Common myeloid progenitor, CD34-positive (primary cell): ENCODE data around the gene POU3F1.

Experiments
- CTCF ChIA-PET: fragments of 350-600 bp; sonication (Branson Sonifier 250); formaldehyde crosslinking; loops from one replicate; lab custom pipeline; 2021; ENCODE audit warnings: antibody characterized with exemption; lab: Charles Lee
- POLR2A ChIA-PET: fragments of 350-600 bp; sonication (Branson Sonifier 250); formaldehyde crosslinking; loops from one replicate; lab custom pipeline; 2021; ENCODE audit warnings: antibody characterized with exemption; lab: Charles Lee
- DNase-seq, 3 donors: peaks; one replicate each; pipeline versions ENCODE4 v3.0.0 to v3.0.0-alpha.2; 2013
- H3K27ac ChIP-seq, 2 experiments: 1 replicate in 1 of 2; 2 replicates in 1 of 2; pipeline ENCODE4 v1.7.0; 2013; ENCODE audit warnings: inconsistent platforms in 2 of 2, low read length in 2 of 2, mild to moderate bottlenecking in 2 of 2, low read depth in 1 of 2, moderate library complexity in 1 of 2; ENCODE audit not compliant: severe bottlenecking in 2 of 2, insufficient read depth in 1 of 2, poor library complexity in 1 of 2
- H3K27me3 ChIP-seq, 5 experiments: replicated peaks in 2 of 5; 1 replicate in 3 of 5; 2 replicates in 2 of 5; pipeline versions ENCODE4 v1.6.1 to v1.7.0; 2013; ENCODE audit warnings: low read length in 4 of 5, mild to moderate bottlenecking in 2 of 5, moderate library complexity in 2 of 5, inconsistent platforms in 1 of 5; ENCODE audit not compliant: insufficient read depth in 5 of 5, control insufficient read depth in 4 of 5
- H3K36me3 ChIP-seq, 4 experiments: 1 replicate in 2 of 4; 2 replicates in 2 of 4; pipeline versions ENCODE4 v1.6.1 to v1.7.0; 2013; ENCODE audit warnings: low read length in 3 of 4, control low read depth in 1 of 4, mild to moderate bottlenecking in 1 of 4; ENCODE audit not compliant: control insufficient read depth in 4 of 4, insufficient read depth in 4 of 4
- H3K4me1 ChIP-seq, 4 experiments: 1 replicate in 3 of 4; 2 replicates in 1 of 4; pipeline versions ENCODE4 v1.6.1 to v1.7.1; 2013; ENCODE audit warnings: low read length in 3 of 4, mild to moderate bottlenecking in 3 of 4, control low read depth in 1 of 4, inconsistent platforms in 1 of 4, moderate library complexity in 1 of 4; ENCODE audit not compliant: control insufficient read depth in 4 of 4, insufficient read depth in 4 of 4; ENCODE audit errors: control extremely low read depth in 1 of 4
- H3K4me3 ChIP-seq, 7 experiments: 1 replicate in 4 of 7; 2 replicates in 3 of 7; pipeline versions ENCODE4 v1.5.1 to v1.7.0; 2013; ENCODE audit warnings: mild to moderate bottlenecking in 7 of 7, low read length in 6 of 7, moderate library complexity in 6 of 7, inconsistent platforms in 2 of 7, low read depth in 2 of 7, control low read depth in 1 of 7; ENCODE audit not compliant: insufficient read depth in 4 of 7, control insufficient read depth in 1 of 7; ENCODE audit errors: extremely low read depth in 1 of 7
- H3K9me3 ChIP-seq, 5 experiments: 1 replicate in 4 of 5; 2 replicates in 1 of 5; pipeline versions ENCODE4 v1.6.1 to v1.7.1; 2013; ENCODE audit warnings: low read length in 4 of 5, mild to moderate bottlenecking in 2 of 5, inconsistent platforms in 1 of 5, low read depth in 1 of 5, moderate library complexity in 1 of 5; ENCODE audit not compliant: control insufficient read depth in 4 of 5, insufficient read depth in 2 of 5; ENCODE audit errors: control extremely low read depth in 1 of 5
- WGBS: methylation state at CpG from one replicate; pipeline ENCODE4 v1.1.5; 2013; ENCODE audit not compliant: insufficient coverage; 5-methylcytosine and 5-hydroxymethylcytosine counted together

POU3F1 gene

DNA sequence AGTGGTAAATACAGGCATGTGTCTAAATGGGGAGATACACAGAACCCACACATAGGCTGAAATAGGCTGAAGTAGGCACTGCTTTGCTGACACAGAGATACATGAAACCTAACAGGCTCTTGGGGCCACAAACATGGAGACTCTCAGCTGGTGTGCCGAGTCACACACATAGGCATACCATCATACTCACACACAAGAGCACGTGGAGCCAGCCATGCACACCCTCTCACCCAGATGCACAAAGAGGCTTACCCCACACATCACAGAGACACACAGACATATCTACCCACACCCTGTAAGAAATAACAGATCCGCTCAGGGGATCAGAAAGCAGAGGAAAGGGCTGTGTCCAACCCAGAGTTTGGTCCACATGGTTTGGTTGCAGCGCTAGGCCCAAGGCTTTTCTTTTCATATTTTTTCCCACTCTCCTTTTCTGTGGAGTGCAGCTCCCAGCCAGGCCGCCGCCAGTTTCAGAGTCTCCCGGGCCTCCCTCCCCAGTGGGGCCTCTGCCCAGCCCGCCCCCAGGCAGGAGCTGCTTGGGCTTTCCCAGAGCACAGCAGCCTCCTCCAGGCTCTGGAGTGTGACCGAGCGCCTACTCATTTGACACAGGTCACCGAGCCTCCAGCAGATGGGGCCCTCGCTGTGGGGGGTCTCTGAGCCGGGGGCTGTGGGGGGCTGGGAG lies 3.9 kb upstream of the POU3F1 start:
- DNase-seq, result no peak
- no peak overlapping the region for H3K27ac ChIP-seq
- peaks cover 0 to 24% (median 17%) of the 10 kb centered on the region in 4 experiments for H3K4me1 ChIP-seq
- 79% methylated on average over 13 of the region's 13 CpGs for WGBS
- CTCF ChIA-PET, result no interaction called here
- H3K4me3 ChIP-seq, result no peak overlapping the region
- peaks cover 6 to 46% (median 33%) of the 10 kb centered on the region in 5 experiments for H3K27me3 ChIP-seq
- H3K9me3 ChIP-seq, result no peaks in the 10 kb centered on the region
- H3K36me3 ChIP-seq, result no peaks in the 10 kb centered on the region
- POLR2A ChIA-PET, result no interaction called here

DNA sequence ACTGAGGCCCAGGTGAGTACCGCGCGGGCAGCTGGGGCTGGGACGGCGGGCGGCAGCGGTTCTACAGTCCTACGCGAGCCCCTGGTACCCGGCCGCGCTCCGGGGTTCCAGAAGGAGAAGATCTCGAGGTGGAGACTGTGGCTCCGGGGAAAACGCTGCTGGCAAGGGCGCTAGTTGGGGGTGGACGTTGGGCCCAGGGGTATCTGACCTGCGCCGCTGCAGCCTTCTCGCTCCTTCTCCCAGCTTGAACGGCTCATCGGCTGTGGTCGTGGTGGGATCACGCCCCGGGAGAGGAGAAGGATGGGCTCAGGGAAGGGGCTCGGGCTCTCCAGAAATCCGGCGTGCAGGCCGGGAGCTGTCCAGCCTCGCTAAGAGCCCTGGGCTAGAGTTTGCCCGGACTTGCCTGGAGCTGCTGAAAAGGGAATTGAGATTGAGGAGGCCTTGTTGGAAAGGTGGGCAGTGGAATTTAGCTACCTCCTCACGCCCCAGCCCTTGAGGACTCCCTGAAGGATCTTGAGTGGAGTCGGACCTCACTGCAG lies 1.1 kb upstream of the POU3F1 start:
- peaks cover 0 to 32% (median 25%) of the 10 kb centered on the region in 4 experiments for H3K4me1 ChIP-seq
- no peak overlapping the region for H3K27ac ChIP-seq
- H3K36me3 ChIP-seq, result no peaks in the 10 kb centered on the region
- no peak for DNase-seq
- no peaks in the 10 kb centered on the region for H3K9me3 ChIP-seq
- POLR2A ChIA-PET, result interaction anchor here (0.6 kb wide), 1 partner anchor 738 kb away, joined by 3 read pairs; no protein-coding TSS in a partner anchor
- 34% methylated on average over 33 of the region's 34 CpGs for WGBS
- H3K27me3 ChIP-seq, result peaks cover 8 to 72% (median 53%) of the 10 kb centered on the region in 5 experiments
- CTCF ChIA-PET, result interaction anchor here (1.1 to 3.2 kb wide), 5 partner anchors 9 to 59 kb away, joined by 3 to 10 read pairs (median 3); no protein-coding TSS in a partner anchor
- H3K4me3 ChIP-seq, result peak overlapping the region in 4 of 7 experiments; percentile 26 to 71 (median 59)

DNA sequence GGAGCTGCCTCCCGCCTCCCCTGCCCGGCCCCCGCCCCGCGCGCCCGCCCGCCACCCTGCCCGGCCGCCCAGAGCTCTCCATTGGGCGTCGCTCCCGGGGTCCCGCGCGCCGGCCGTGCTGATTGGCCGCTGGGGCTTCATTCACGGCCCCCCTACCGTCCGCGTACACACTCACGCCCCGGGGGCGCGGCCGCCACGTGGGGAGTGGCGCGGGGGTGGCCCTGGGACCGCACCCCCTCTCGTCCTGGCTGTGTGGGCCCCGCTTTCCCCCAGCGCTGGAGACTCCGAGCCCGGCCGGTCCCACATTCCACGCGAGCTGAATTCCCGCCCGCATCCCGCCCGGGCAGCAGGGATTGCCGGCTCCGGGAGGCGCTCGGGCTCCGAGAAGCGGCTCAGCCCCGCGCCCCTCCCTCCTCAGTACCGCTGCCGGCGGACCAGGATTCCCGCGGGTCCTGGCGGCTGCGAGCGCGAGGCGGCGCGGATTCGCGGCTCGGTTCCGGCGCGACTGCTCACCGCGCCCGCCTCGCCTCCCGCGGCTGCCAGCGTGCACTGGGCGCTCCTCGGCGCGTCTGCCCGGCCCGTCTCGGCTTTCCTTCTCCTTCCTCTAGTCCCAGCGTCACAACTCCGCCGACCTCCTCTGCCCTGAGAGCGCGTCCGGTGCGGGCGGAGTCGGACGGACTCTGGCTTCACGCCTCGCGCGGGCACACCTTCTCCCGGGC lies 450 bp upstream of the POU3F1 start:
- peak in 2 of 3 donors; percentile 69 to 79 for DNase-seq

DNA sequence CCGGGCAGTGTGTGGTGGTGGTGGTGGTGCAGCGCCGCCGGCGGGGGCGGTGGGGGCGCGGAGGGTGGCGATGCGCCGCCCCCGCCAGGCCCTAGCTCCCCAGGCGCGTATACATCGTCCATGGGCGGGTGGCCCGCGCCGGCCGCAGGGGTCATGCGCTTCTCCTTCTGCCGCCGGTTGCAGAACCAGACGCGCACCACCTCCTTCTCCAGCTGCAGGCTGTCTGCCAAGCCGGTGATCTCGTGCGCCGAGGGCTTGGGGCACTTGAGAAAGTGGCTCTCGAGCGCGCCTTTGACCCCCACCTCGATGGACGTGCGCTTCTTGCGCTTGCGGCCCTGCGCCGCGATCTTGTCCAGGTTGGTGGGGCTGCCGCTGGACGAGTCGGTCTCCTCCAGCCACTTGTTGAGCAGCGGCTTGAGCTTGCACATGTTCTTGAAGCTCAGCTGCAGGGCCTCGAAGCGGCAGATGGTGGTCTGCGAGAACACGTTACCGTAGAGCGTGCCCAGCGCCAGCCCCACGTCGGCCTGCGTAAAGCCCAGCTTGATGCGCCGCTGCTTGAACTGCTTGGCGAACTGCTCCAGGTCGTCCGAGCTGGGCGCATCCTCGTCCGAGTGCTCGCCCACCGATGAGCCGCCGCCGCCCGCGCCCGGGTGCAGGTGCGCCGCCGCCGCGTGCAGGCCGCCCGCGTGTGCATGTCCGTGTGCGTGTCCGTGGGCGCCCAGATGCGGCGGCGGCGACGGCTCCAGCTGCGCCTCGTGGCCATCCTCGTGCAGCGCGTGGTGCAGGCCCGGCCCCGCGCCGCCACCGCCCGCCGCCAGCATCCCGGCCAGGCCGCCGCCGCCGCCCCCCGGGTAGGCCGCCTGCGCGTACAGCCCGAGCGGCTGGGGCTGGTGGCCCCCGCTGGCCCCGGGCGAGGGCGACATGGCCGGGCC lies 926 bp downstream of the POU3F1 start:
- H3K9me3 ChIP-seq, result no peaks in the 10 kb centered on the region
- 5% methylated on average over 97 of the region's 115 CpGs for WGBS
- H3K27me3 ChIP-seq, result peaks cover 10 to 86% (median 56%) of the 10 kb centered on the region in 5 experiments
- DNase-seq, result peak in 2 of 3 donors; percentile 55 to 65
- ChIA-PET CTCF (interaction anchor here (0.7 to 3.2 kb wide), 2 partner anchors 11 to 12 kb away, joined by 3 to 10 read pairs; no protein-coding TSS in a partner anchor), POLR2A (no interaction called here)
- no peak overlapping the region for H3K27ac ChIP-seq
- H3K4me1 ChIP-seq, result peaks cover 0 to 32% (median 25%) of the 10 kb centered on the region in 4 experiments
- H3K36me3 ChIP-seq, result no peaks in the 10 kb centered on the region
- peak overlapping the region in 4 of 7 experiments; percentile 13 to 52 (median 34) for H3K4me3 ChIP-seq

More for the DNA sequence above, 450 bp upstream of the POU3F1 start:
- Histone ChIP-seq H3K36me3 (no peaks in the 10 kb centered on the region), H3K27ac (no peak overlapping the region), H3K4me1 (peaks cover 0 to 32% (median 25%) of the 10 kb centered on the region in 4 experiments), H3K9me3 (no peaks in the 10 kb centered on the region), H3K27me3 (peaks cover 8 to 78% (median 55%) of the 10 kb centered on the region in 5 experiments), H3K4me3 (peak overlapping the region; percentile 17 to 71 (median 32))
- ChIA-PET POLR2A (no interaction called here), CTCF (interaction anchor here (1.1 to 3.2 kb wide), 3 partner anchors 10 to 58 kb away, joined by 3 to 10 read pairs (median 3); no protein-coding TSS in a partner anchor)
- WGBS, result under 1% methylated on average over 79 of the region's 99 CpGs

- 3% methylated on average over 36 of the region's 70 CpGs for WGBS
- Histone ChIP-seq H3K9me3 (no peaks in the 10 kb centered on the region), H3K4me1 (peaks cover 0 to 32% (median 25%) of the 10 kb centered on the region in 4 experiments), H3K27ac (no peak overlapping the region), H3K36me3 (no peaks in the 10 kb centered on the region), H3K27me3 (peaks cover 10 to 91% (median 54%) of the 10 kb centered on the region in 5 experiments), H3K4me3 (peak overlapping the region in 4 of 7 experiments; percentile 28 to 62 (median 44))
- ChIA-PET CTCF (no interaction called here), POLR2A (no interaction called here)
- DNase-seq, result no peak
Measured at GRCh38 chr1:38044221-38045215, 2.1 kb downstream of the POU3F1 start.
